Duodenal mucosa (tissue), 2 donors: ENCODE data around the gene ACBD4.

Experiments used
- H3K27ac ChIP-seq: one replicate; pipeline ENCODE4 v1.7.0; 2013; ENCODE audit warnings: low read depth, low read length
- H3K27me3 ChIP-seq, 2 donors: one replicate each; pipeline ENCODE4 v1.7.0; 2013; ENCODE audit warnings: low read length in 2 of 2, control low read depth in 1 of 2; ENCODE audit not compliant: insufficient read depth in 2 of 2, control insufficient read depth in 1 of 2
- H3K36me3 ChIP-seq, 2 donors: one replicate each; pipeline ENCODE4 v1.7.0; 2013; ENCODE audit warnings: low read length in 2 of 2, control low read depth in 1 of 2; ENCODE audit not compliant: insufficient read depth in 2 of 2, control insufficient read depth in 1 of 2
- H3K4me1 ChIP-seq, 2 donors: one replicate each; pipeline ENCODE4 v1.7.0; 2013; ENCODE audit warnings: low read length in 2 of 2, control low read depth in 1 of 2; ENCODE audit not compliant: insufficient read depth in 2 of 2, control insufficient read depth in 1 of 2
- H3K4me3 ChIP-seq, 2 donors: one replicate each; pipeline ENCODE4 v1.7.0; 2013; ENCODE audit warnings: low read length in 2 of 2, low read depth in 1 of 2
- H3K9ac ChIP-seq, 2 donors: one replicate each; pipeline ENCODE4 v1.7.0; 2013; ENCODE audit warnings: low read length in 2 of 2, low read depth in 1 of 2
- H3K9me3 ChIP-seq, 2 donors: one replicate each; pipeline ENCODE4 v1.7.0; 2013; ENCODE audit warnings: low read length in 2 of 2, control low read depth in 1 of 2; ENCODE audit not compliant: control insufficient read depth in 1 of 2

ACBD4 gene

DNA sequence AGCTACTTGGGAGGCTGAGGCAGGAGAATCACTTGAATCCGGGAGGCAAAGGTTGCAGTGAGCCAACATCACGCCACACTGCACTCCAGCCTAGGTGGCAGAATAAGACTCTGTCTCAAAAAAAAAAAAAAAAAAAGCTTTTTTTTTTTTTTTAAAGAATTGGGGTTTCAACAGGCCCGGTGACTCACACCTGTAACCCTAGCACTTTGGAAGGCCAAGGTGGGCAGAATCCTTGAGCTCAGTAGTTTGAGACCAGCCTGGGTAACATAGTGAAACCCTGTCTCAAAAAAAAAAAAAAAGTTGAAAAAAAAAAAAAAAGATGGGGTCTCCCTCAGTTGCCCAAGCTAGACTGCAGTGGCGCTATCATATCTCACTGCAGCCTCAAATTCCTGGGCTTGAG is 19.5 kb downstream of the ACBD4 start:
- H3K36me3 ChIP-seq = no peaks in the 10 kb centered on the region
- H3K27ac ChIP-seq = no peak overlapping the region
- no peaks in the 10 kb centered on the region for H3K27me3 ChIP-seq
- no peak overlapping the region for H3K9ac ChIP-seq
- H3K4me1 ChIP-seq = peaks cover 31 to 34% of the 10 kb centered on the region in 2 donors
- H3K4me3 ChIP-seq = no peak overlapping the region
- H3K9me3 ChIP-seq = no peaks in the 10 kb centered on the region

DNA sequence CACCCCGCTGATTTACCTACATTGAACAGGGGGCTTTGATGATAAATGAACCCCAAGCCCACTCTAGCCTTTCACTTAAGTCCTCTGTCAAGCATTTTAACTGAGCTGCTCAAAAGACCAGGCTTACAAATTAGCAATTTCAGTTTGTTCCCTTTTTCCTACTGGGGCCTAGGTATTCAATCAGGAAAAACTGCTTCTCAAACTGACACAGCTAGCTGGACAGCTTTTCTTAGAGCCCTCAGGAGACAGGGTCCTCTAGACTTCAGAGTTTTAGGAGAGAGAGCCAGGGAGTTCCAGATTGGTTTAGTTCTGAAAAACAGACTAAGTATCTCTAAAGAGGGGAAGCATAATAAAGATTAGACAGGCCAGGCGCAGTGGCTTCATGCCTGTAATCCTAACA is 20.0 kb downstream of the ACBD4 start:
- no peak overlapping the region for H3K9ac ChIP-seq
- H3K27me3 ChIP-seq = no peaks in the 10 kb centered on the region
- H3K4me1 ChIP-seq = peaks cover 32 to 36% of the 10 kb centered on the region in 2 donors
- H3K9me3 ChIP-seq = no peaks in the 10 kb centered on the region
- H3K4me3 ChIP-seq = no peak overlapping the region
- no peaks in the 10 kb centered on the region for H3K36me3 ChIP-seq
- H3K27ac ChIP-seq = no peak overlapping the region

DNA sequence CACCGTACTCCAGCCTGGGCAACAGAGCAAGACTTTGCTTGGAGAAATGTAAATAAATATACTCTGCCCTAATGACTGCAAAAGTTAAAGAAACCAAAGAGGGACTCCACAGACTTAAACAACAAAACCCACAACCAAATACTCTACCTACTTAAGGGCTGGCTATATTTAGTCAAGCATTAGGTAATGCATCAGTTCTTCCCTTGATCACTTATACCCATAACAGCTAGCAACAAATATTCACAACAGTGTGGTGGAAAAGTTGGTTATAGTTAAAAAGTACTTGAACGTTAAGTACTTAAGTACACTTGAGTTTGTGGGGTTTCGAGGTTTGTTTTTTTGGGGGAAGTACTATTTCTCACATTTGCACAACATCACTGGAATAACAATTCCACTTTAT is 20.8 kb downstream of the ACBD4 start:
- Histone ChIP-seq H3K27me3 (no peaks in the 10 kb centered on the region), H3K4me3 (no peak overlapping the region), H3K36me3 (no peaks in the 10 kb centered on the region), H3K4me1 (peaks cover 25 to 28% of the 10 kb centered on the region in 2 donors), H3K27ac (no peak overlapping the region), H3K9ac (no peak overlapping the region), H3K9me3 (peaks cover 0 to 2% of the 10 kb centered on the region in 2 donors)

DNA sequence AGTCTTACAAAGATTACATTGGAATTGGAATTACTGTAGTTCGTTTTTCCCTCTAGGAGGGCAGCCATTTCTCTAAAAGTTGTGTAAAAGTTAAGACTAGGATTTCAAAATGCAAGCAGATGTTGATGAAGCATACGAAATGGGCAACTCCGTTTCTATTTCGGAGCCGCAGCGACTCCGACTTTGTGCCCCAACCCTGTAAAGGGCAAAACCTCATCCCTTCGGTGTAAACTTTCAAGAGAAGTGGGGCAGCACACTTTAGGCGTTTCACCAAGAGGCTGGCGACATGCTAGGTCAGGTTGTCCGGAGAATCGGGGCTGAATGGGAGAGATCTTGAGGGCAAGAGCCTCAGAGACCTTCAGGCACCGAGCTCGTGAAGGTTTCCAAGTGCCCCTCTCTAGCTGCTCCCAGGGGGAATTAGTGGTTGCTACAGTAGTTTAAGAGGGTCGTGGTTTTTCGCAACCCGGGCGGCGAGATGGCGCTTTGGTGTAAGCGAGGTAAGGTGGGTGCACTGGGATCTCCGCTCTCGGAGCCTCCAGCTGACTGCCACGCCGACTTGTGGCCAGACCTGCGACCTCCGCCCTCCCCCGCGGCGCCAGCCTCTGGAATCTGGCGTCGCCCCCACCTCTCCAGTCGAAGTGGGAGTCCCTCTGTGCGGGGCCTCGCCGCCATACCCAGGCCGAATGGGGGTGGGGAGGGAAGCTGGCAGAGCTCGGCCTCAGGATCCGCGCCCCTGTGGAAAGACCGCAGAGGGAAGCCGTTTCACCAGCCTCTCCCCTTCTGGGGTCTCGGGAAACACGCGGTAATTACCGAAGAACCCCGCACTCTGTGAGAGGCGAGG is 25.2 kb downstream of the ACBD4 start:
- Histone ChIP-seq H3K27ac (peak overlapping the region; percentile 98), H3K4me3 (peak overlapping the region; percentile 71 to 100), H3K9ac (peak overlapping the region; percentile 92 to 99), H3K9me3 (peaks cover 0 to 2% of the 10 kb centered on the region in 2 donors), H3K27me3 (no peaks in the 10 kb centered on the region), H3K4me1 (peaks cover 30 to 31% of the 10 kb centered on the region in 2 donors), H3K36me3 (peaks cover 0 to 3% of the 10 kb centered on the region in 2 donors)

DNA sequence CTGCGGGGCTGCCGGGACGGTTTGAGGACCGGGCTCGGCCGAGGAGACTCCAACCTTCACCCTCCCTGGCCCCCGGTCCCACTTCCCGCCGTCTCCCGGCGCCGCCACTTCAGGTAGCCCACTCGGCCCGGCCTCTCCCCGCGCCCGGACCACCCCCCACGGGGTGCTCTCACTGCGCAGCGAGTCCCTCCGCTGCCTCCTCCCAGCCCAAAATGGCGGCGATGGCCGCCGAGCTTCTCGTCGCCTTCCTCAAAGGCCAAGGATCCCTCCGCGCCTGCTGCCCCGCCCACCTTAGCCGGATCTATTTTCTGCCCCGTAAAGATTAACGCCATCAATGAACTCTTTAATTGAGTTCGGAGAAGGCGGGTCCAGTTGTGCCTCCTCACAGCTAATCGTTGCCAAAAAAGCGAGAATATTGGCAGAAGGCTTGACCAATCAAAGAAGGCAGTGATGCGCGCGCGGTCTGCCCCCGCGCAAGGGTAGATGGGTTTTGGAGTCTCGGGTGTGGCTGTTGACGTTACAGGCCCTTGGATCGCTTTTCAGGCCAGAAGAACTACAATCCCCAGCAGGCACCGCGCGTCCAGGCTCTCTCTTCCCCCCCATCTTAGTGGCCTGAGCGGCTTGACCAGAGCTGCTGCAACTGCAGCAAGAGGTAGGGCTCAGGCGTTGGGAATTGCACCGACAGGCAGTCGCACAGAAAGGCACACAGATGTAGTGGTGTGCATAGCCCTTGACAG is 26.0 kb downstream of the ACBD4 start, which contains the start of gene HEXIM2:
Gene HEXIM2, plus strand, starts transcription at position 588 of the 737 bp plus-strand sequence. CDS start 919 bp downstream, outside the sequence.
- H3K9ac ChIP-seq = peak within 1 kb of the TSS; percentile 92 to 99
- H3K27ac ChIP-seq = peak within 1 kb of the TSS; percentile 98
- H3K36me3 ChIP-seq = peaks cover 0 to 3% of the 10 kb centered on the region in 2 donors
- H3K9me3 ChIP-seq = peaks cover 0 to 2% of the 10 kb centered on the region in 2 donors
- H3K4me1 ChIP-seq = peaks cover 30 to 31% of the 10 kb centered on the region in 2 donors
- H3K4me3 ChIP-seq = peak within 1 kb of the TSS; percentile 75 to 100
- no peaks in the 10 kb centered on the region for H3K27me3 ChIP-seq

DNA sequence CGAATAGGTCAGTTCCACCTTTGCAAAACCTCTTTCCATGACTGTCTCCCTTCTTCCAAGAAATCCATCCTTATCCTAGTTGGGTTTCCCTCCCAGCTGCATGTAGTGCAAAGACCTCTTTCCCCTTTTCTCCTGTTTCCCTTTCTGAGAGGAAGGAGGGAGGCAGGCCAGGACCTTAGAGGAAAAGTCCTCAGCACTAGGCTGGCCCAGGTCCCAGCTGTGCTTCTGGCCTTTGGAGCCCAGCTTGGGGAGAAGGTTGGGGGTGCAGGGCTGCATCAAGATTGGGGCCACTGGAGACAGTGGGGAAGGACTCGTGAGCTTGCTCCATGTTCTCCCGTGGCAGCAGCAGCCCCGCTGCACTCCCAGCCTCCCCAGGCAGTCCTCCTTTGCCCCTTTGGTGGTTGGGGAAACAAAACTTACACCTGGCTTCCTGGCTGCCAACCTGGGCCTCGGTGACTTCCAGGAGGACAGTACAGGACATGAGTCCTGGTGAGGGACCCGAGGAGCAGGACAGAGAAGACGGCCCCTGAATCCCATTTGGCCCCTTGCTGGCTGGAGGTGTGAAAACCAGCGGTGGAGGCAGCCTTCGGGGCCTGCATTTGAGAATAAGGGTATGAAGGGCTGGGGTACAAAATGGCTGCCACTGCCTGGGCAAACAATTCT is 26.7 kb downstream of the ACBD4 start:
- Histone ChIP-seq H3K27me3 (no peaks in the 10 kb centered on the region), H3K9ac (peak overlapping the region; percentile 22 to 92), H3K4me3 (peak overlapping the region; percentile 75 to 100), H3K36me3 (peaks cover 0 to 3% of the 10 kb centered on the region in 2 donors), H3K9me3 (peaks cover 0 to 2% of the 10 kb centered on the region in 2 donors), H3K27ac (no peak overlapping the region), H3K4me1 (peaks cover 30 to 31% of the 10 kb centered on the region in 2 donors)

DNA sequence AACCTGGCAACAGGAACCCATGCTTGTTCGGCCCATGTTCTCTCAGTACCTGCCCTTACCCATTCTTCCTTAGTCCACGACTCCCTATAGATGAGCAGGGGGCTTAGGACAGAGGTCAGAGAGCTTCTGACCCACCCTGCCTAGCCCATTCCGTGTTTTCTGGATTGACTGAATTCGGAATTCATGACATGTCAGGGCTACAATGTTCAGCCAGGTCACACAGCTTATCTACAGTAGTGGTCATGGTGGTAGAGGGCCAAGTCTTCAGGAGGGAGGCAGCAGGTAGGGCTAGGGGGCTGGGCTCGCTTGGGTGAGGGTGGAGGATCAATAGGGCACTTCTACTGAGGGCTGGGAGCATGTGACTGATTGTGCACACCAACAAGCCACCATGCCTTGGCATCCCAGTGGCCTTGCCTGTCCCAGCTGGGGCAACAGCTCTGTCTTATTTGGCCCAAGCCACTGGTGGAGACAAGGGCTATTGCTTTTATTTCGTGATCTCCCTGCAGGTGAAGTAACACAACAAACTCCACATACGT is 29.3 kb downstream of the ACBD4 start:
- peaks cover 0 to 2% of the 10 kb centered on the region in 2 donors for H3K9me3 ChIP-seq
- H3K27ac ChIP-seq = no peak overlapping the region
- H3K9ac ChIP-seq = no peak overlapping the region
- H3K36me3 ChIP-seq = peaks cover 0 to 3% of the 10 kb centered on the region in 2 donors
- no peak overlapping the region for H3K4me3 ChIP-seq
- H3K4me1 ChIP-seq = peaks cover 13 to 15% of the 10 kb centered on the region in 2 donors
- H3K27me3 ChIP-seq = no peaks in the 10 kb centered on the region

DNA sequence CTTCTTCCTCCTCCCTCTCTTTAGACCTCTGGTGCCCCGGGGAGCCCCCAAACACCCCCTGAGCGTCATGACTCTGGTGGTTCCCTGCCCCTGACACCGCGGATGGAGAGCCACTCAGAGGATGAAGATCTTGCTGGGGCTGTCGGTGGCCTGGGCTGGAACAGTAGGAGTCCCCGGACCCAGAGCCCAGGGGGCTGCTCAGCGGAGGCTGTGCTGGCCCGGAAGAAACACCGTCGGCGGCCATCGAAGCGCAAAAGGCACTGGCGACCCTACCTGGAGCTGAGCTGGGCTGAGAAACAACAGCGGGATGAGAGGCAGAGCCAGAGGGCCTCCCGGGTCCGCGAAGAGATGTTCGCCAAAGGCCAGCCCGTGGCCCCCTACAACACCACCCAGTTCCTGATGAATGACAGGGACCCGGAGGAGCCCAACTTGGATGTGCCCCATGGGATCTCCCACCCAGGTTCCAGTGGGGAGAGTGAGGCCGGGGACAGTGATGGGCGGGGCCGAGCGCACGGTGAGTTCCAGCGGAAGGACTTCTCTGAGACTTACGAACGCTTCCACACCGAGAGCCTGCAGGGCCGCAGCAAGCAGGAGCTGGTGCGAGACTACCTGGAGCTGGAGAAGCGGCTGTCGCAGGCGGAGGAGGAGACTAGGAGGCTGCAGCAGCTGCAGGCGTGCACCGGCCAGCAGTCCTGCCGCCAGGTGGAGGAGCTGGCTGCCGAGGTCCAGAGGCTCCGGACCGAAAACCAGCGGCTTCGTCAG is 33.7 kb downstream of the ACBD4 start:
- H3K4me3 ChIP-seq = no peak overlapping the region
- H3K27ac ChIP-seq = no peak overlapping the region
- H3K9me3 ChIP-seq = no peaks in the 10 kb centered on the region
- H3K27me3 ChIP-seq = no peaks in the 10 kb centered on the region
- H3K9ac ChIP-seq = no peak overlapping the region
- peaks cover 22 to 33% of the 10 kb centered on the region in 2 donors for H3K4me1 ChIP-seq
- H3K36me3 ChIP-seq = peaks cover 0 to 3% of the 10 kb centered on the region in 2 donors

DNA sequence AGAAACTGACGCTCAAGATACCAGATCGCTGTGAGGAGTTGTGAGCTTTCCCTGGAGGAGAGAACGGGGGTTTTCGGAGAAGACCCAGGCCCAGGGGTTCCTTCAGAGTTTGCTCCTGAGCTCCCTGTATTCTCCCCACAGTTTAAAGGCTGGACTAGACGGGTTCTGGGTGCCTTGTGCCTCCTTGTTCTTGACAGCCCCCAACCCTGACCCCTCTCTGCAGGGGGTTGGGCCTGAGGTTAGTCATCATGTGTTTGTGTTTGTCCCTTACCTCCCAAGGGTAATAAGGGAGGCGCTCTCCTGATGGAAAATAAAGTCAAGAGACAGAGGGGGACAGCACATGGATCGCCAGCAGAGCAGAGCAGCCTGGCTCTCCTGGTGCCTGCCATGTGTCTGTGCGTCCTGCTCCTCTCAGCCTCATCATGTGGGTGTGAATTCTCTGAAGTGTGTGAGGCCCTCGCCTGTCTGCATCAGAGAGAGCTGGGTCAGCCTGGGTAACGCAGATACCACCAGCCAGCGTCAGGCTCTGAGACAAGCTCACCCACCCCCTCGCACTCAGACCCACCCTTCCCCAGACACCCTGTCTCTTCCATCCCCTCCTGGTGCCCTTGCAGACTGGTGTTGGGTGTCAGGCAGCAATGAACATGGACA is 34.9 kb downstream of the ACBD4 start:
- H3K9ac ChIP-seq = peak overlapping the region in 1 of 2 donors; percentile 71
- peak overlapping the region; percentile 63 for H3K27ac ChIP-seq
- H3K4me3 ChIP-seq = no peak overlapping the region

More for the DNA sequence above, 34.9 kb downstream of the ACBD4 start:
- peaks cover 22 to 33% of the 10 kb centered on the region in 2 donors for H3K4me1 ChIP-seq
- H3K27me3 ChIP-seq = no peaks in the 10 kb centered on the region
- no peaks in the 10 kb centered on the region for H3K9me3 ChIP-seq
- H3K36me3 ChIP-seq = no peaks in the 10 kb centered on the region
